H7 (cell line): ENCODE data around the gene RNASE1. TPM values are rescaled to one million over a fixed set of nuclear protein-coding genes. Genes with fewer than 3 reads are reported as not detected.
"Not testable (repeated sequence)": the region's sequence is repeated elsewhere in the genome, so short reads cannot be mapped to it uniquely, and the experiment has no call there.

ENCODE experiments used
- DNase-seq: peaks from one replicate; pipeline ENCODE4 v3.0.0; 2012
- H3K27me3 ChIP-seq: 2 replicates; pipeline ENCODE4 v1.6.0; 2011; ENCODE audit warnings: mild to moderate bottlenecking, low read length; ENCODE audit not compliant: control insufficient read depth, insufficient read depth
- H3K36me3 ChIP-seq: replicated peaks from 2 replicates; pipeline ENCODE4 v1.5.1; 2011; ENCODE audit warnings: low read length; ENCODE audit not compliant: control insufficient read depth, insufficient read depth
- H3K4me3 ChIP-seq: 2 replicates; pipeline ENCODE4 v1.5.1; 2011; ENCODE audit warnings: low read depth, mild to moderate bottlenecking, control low read depth, low read length, moderate library complexity; ENCODE audit not compliant: insufficient read depth
- total RNA-seq: library from RNA; depleted of rRNA; stranded (reverse); fragments of >200 nt; shearing (Covaris generic); gene quantifications from 2 replicates; pipeline ENCODE4 v1.2.3, GENCODE V29; 2014; rRNA removed

RNASE1 gene
- total RNA-seq = 72.7 and 124 TPM in 2 replicates

DNA sequence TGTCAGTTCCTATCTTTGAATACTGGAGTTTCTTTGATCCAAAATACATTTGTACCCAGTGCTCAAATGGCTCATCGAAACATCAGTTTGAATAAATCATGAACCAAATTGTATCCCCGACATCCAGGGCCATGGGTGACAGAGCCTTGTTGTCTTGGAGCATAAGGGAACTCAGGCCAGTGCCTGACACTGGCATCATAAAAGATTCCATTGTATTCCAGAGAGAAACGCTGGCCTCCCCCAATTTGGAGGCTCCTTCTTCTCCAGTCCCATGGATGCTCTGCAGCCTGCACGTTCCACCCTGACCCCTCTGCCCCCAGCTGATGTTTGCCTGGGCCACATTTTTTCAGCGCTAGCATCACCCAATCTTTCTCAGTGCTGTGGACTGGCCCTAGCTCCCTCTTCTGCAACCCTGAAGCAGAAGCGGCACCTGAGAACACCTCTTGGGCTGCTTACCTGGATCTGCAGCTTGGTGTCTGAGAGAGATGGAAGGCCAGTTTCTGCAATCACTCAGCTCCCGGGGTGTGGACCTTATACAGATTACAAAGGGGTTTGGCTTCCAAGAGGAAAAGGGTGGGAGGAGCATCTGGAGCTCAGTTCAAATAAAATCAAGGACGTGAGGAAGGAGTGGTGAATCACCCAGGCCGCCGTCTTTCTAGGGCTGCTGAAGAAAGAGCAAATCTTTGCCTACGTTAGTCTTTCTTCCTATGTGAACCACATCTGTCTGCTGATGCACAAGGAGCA lies at the start of gene RNASE1:
TSS of gene RNASE1 (minus strand) at position 504 of the 744 bp plus-strand sequence. CDS start 776 bp downstream, outside the sequence.
- peak within 1 kb of the TSS; percentile 3; the same call in 1 of the 2 replicates for H3K4me3 ChIP-seq

DNA sequence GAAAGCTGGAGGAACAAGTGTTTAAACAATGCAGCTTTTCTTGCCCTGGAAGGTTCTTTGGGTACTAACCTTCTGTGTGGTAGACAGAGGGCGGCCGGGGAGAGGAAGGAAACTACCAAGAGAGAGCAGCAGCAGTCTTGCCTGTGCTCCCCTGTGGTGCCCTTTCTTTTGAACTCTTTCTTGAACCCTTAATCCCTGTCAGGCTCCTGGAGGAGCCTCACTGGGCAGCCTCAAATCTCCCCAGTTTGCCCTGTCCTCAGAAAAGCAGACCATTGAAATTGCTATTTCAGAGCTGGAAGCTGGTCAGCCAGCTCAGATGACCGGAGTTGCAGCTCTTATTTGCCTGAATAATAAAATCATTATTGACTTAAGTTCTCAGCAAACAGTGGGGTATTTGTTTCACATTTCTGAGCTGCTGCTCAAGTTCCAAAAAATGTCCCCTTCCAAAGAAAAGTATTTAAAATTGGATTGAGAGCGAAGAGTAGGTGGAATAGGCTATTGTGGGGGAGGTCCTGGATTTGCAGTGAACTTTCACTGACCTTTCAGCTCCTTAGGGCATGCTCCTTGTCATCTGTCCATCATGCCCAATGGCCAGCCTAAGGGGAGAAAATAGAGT lies 46.4 kb upstream of the RNASE1 start:
- H3K4me3 ChIP-seq = no peak overlapping the region
- peak; percentile 37 for DNase-seq
- H3K36me3 ChIP-seq = no peaks in the 10 kb centered on the region
- H3K27me3 ChIP-seq = no peaks in the 10 kb centered on the region

More for the DNA sequence above, at the start of gene RNASE1:
- Histone ChIP-seq H3K36me3 (no peaks in the 10 kb centered on the region), H3K27me3 (no peaks in the 10 kb centered on the region)
- DNase-seq = no peak

DNA sequence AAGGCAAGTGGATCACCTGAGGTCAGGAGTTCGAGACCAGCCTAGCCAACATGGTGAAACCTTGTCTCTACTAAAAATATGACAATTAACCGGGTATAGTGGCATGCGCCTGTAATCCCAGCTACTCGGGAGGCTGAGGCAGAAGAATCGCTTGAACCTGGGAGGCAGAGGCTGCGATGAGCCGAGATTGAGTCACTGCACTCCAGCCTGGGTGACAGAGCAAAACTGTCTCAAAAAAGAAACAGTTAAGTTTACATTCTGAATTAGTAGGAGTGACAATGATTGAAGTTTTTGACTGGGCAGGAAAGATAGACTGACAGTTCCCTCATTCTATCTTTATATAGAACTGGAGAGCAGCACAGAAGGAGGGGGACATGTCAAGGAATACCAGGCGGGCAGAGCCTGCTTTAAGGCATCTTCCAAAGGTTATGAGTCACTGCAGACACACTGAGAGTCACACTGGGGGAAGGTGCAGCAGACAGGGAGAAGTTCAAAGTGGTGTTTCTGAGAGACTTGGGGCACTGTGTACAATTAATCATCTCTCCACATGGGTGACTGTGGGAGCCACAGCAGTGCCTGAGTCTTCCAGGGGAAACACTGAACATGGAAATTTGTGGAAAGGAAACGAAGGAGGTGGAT lies 45.8 kb upstream of the RNASE1 start:
- DNase-seq = no peak
- Histone ChIP-seq H3K27me3 (no peaks in the 10 kb centered on the region), H3K4me3 (no peak overlapping the region), H3K36me3 (no peaks in the 10 kb centered on the region)

DNA sequence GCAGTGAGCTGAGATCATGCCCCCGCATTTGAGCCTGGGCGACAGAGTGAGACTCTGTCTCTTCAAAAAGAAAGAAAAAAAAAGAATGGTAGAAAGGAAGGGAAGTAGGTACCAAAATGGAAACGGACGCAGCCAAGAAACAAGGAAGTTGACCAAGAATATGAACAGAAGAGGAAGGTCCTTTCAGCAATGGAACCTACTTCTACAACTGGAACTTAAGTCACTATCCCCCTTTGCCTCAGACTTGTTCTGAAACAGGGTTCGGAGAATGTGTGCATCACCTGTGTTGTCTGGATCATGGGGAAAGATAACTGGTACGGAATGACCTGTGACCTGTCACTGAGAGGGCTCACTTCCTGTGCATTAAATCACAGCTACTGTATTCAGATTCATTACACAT lies 43.9 kb upstream of the RNASE1 start:
- H3K27me3 ChIP-seq = no peaks in the 10 kb centered on the region
- H3K4me3 ChIP-seq = no peak overlapping the region
- no peaks in the 10 kb centered on the region for H3K36me3 ChIP-seq
- DNase-seq = no peak

DNA sequence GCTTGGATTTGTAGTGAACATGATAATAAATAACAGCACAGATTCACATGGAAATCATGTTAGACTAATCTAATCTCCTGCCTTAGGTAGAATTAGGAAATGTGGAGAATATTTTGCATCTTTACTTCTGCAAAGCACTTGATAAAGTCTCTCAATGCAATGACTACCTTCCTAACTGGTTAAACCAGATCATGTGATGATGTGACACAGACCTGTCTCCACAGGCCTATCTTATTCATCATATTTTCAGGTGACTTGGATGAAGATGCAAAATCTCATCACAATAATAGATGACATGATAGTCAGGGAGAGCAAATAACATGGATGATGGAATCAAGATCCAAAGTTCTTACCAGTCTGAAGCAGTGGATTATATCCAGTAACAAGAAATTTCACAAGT lies 38.5 kb upstream of the RNASE1 start:
- no peaks in the 10 kb centered on the region for H3K27me3 ChIP-seq
- no peak for DNase-seq
- no peaks in the 10 kb centered on the region for H3K36me3 ChIP-seq
- no peak overlapping the region for H3K4me3 ChIP-seq

DNA sequence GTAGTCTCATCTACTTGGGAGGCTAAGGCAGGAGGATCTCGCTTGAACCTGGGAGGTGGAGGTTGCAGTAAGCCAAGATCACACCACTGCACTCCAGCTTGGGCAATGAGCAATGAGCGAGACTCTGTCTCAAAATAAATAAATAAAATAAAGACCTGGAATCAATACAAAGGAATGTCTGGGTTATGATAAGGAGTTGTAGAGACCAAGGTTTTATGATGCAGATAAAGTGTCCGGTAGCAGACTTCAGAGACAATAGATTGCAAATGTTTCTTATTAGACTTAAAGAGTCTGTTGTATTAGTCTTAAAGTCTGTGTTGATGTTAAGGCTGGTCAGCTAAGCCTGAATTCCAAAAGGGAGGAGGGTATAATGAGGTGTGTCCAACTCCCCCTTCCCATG lies 35.2 kb upstream of the RNASE1 start:
- no peak for DNase-seq
- Histone ChIP-seq H3K4me3 (no peak overlapping the region), H3K36me3 (no peaks in the 10 kb centered on the region), H3K27me3 (no peaks in the 10 kb centered on the region)

DNA sequence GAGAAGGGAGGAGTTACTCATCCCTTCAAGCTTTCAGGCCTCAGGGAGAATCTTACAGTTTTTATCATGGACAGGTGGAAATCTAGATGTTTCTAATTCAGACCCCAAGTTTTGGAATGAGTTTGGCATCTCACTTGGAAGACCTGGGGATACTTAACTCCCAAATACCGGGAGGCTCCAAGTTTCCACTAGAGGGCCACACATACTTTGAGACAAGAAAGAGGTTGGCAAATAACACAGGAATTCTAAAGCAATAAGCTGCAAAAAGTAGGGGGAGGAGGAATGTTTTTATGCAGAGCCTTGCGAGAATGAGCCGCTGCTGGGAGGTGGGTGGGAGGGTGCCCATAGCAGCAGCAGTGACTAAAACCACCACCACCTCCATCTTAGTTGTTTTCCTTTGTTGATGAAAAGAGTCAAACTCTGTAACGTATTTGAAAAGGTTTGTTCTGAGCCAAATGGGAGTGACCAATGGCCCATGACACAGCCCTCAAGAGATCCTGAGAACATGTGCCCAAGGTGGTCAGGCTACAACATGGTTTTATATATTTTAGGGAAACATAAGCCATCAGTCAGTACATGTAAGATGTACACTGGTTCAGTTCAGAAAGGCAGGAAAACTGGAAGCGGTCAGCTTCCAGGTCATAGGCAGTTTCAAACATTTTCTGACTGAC lies 34.2 kb upstream of the RNASE1 start:
- no peaks in the 10 kb centered on the region for H3K36me3 ChIP-seq
- no peak overlapping the region for H3K4me3 ChIP-seq
- peak; percentile 83 for DNase-seq
- H3K27me3 ChIP-seq = no peaks in the 10 kb centered on the region

DNA sequence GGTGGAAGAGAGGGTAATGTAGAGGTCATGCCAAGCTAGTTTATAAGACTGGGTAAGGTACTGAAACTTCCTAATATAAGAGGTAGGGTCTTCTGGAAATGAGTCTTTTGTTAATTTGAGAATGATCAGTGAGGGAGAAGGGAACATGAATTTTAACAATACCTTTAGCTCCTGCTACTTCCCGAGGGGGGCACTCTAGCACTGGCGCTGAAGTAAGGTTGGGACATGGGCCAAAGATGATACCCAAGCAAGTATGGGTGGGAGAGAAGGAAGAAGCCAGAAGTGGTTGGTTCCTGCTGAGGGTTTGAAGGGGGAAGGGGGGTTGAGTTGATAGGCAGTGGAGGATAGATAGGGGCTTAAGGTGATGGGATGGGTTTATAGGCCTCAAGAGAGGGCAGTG lies 32.3 kb upstream of the RNASE1 start:
- no peak for DNase-seq
- Histone ChIP-seq H3K27me3 (no peaks in the 10 kb centered on the region), H3K36me3 (no peaks in the 10 kb centered on the region), H3K4me3 (no peak overlapping the region)

DNA sequence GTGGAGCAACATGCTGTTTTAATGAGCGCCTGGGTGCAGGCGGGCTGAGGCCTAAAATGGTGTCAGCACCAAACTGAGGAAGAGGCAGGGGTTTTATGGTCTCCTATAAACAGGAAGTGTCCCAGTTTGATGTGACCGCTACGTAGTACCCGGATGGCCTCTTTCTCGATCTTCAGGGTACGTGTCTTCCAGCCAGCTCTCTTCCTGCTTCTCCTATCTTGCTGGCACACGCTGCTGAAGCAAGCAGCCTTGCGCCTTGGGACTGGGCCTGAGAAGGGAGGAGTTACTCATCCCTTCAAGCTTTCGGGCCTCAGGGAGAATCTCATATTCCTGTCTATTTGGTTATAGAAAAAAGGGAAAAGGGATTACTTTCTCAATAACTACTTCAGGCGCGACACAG lies 28.2 kb upstream of the RNASE1 start:
- DNase-seq = no peak
- H3K27me3 ChIP-seq = no peaks in the 10 kb centered on the region
- no peak overlapping the region for H3K4me3 ChIP-seq
- H3K36me3 ChIP-seq = no peaks in the 10 kb centered on the region

DNA sequence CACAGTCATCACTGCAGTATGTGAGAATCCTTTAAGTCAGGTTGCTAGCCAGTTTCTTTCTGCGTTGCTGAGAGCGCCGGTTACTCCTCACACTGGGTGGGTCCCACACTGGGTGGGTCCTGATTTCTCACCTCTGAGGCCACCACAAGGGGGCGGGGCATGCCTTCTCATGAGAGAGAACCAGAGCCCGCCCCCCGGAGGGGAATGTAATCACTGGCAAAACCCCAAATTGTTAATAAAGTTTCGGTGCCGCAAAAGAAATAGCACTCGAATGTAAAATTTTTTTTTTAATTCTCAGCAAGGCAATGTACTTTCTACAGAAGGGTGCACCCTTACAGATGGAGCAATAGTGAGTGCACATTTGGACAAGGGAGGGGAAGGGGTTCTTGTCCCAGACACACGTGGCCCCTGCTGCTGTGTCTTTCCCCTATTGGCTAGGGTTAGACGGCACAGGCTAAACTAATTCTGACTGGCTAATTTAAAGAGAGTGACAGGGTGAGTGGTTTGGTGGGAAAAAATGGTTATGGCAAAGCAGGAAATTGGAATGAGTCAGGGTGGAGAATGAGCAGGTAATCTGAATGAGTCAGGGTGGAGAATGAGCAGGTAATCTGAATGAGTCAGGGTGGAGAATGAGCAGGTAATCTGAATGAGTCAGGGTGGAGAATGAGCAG lies 25.5 kb upstream of the RNASE1 start:
- H3K4me3 ChIP-seq = peak overlapping the region; percentile 89
- not testable (repeated sequence) for H3K27me3 ChIP-seq, H3K36me3 ChIP-seq, DNase-seq

DNA sequence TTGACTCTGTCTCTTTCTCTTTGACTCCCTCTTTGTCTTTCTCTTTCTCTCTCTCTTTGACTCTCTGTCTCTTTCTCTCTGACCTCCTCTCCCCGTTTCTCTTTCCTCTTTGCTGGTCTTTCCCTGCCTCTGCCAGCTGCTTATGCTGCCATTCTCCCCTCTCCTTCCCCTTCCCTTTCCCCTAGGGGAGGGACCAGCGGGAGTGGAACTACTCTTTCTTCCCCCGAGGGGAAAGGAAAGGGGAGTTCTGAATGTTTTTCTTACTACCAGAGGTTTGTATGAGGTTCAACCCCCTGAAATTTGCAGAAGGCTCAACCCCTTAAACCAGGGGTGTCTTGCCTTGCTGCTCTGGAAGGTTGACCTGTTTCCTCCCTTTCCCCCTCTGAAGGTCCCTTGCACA lies 24.7 kb upstream of the RNASE1 start:
- Histone ChIP-seq H3K4me3 (peak overlapping the region; percentile 89), H3K27me3 (no peaks in the 10 kb centered on the region), H3K36me3 (peaks cover 8% of the 10 kb centered on the region)
- DNase-seq = no peak

DNA sequence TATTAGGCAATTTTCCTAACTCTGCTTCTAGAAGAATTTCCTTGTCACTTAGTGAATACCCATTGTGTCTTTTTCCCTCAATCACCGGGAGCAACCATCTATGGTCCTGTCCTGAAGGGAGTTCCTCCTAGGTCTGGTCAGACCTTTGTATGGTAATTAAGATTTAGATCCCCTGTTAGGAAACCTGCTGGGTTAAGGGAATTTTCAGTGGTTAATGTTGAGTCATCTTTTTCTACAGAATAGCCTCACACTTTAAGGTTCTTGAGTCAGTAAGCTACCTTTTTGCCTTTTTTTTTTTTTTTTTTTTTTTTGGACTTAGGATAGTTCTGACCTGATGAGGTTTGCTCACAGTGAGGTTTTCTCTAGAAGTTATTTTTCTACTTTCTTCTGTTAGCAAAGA lies 24.0 kb upstream of the RNASE1 start:
- peak overlapping the region; percentile 89 for H3K4me3 ChIP-seq
- H3K36me3 ChIP-seq, DNase-seq, H3K27me3 ChIP-seq: not testable (repeated sequence)

DNA sequence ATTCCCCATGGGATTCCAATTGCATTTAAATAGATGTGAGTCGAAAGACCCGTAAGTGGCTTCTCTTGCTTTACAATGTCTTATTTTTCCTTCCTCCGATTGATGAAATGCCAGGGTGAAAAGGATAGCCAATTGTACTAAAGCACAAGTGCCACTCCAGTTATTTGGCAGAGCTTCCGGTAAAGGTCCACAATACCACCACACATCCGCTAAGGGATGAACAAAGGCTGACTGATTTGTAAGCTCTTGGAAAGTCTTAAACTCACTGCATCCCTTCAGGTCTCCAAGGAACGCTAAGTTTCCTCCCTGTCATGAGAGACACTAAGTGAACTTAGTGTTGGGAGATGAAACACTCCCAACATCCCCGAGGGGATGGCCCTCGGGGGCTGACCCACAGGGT lies 21.2 kb upstream of the RNASE1 start:
- Histone ChIP-seq H3K27me3 (no peaks in the 10 kb centered on the region), H3K36me3 (peaks cover 9% of the 10 kb centered on the region), H3K4me3 (no peak overlapping the region)
- DNase-seq = no peak

DNA sequence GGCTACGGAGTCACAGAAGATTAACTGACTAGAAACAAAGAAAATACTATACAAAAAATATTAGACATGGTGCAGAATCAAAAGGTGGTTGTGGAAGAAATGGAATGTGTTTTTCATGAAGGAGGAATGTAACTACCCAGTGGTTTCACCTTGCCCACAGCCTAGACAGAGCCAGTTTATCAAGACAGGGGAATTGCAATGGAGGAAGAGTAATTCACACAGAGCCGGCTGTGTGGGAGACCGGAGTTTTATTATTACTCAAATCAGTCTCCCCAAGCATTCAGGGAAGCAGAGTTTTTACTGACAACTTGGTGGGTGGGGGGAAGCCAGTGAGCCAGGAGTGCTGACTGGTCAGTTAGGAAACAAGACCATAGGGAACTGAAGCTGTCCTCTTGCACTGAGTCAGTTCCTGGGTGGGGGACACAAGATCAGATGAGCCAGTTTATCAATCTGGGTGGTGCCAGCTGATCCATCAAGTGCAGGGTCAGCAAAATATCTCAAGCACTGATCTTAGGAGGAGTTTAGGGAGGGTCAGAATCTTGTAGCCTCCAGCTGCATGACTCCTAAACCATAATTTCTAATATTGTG lies 19.0 kb upstream of the RNASE1 start:
- DNase-seq, H3K4me3 ChIP-seq, H3K27me3 ChIP-seq, H3K36me3 ChIP-seq: not testable (repeated sequence)
